NCI-H82 treated with DMSO at 0.1 percent for 48 hours (cell line): Measurements from ENCODE around the gene RPH3AL.
"Not testable (repeated sequence)": the region's sequence is repeated elsewhere in the genome, so short reads cannot be mapped to it uniquely, and the experiment has no call there.

Experiments used
- DNase-seq: peaks from one replicate; lab custom pipeline; 2025; ENCODE audit not compliant: unreplicated experiment; lab: John Stamatoyannopoulos, UW

Gene RPH3AL

GRCh38 chr17:283911-284675 lies 68.5 kb downstream of the RPH3AL start:
- no peak for DNase-seq

GRCh38 chr17:282912-283882 lies 69.4 kb downstream of the RPH3AL start:
- no peak for DNase-seq

DNA sequence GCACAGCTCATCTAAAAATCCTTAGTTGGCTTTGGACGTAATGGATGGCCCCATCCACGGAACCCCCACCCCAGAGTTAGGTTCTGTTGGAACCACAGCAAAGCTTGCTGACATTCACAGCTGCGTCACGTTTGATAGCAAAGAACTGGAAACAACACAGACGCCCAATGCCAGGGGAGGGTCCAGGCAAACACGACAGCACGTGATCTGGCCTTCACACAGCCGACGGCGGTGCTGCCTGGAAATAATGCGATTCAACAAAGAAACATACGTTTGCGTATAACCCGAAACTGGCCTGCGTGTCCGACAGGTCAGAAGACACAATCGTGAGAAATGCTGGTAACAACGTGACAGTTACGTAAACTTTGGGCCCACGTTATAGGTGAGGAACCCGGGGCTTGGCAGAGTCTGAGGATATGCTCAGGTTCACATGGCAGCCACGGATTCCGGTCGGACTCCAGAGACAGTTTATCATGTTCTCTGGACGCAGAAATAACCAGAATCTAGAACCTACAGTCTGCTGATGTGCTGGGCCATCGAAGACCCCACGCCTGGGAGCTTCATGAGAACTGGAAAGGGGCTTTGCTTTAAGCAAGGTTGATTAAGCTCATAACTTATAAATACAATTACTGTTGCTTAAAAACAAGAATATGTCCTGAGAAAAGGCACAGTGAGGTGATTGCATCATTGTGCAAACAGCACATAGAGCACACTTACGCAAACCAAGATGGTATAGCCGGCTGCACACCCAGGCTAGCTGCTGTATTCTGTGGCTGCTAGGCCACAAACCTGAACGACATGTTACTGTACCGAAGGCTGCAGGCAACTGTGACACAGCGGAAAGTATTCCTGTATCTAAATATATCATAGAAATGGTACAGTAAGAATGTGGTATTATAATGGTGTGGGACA lies 70.4 kb downstream of the RPH3AL start:
- no peak for DNase-seq

GRCh38 chr17:281365-281999 lies 71.1 kb downstream of the RPH3AL start:
- no peak for DNase-seq

DNA sequence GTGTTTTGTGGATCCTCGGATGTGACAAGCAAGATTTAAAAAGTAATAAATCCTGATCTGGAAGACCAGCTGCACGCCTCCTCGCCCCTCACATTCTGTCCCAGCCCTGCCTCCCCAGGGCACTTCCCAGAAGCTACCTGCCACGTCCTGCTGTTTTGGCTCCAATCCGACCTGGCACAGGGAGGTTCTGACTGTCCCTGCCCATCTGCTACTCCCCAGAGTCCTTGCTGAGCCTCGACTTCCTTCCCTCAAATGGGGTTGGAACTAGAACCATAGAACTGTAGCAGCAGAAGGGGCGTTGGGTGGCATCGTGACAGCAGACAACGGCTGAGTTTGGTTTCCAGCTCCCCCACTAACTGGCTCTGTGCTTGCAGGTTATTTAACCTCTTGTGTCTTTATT lies 71.7 kb downstream of the RPH3AL start:
- no peak for DNase-seq

GRCh38 chr17:280216-280615 lies 72.4 kb downstream of the RPH3AL start:
- no peak for DNase-seq

- no peak for DNase-seq
Observed at GRCh38 chr17:279776-280175, 72.8 kb downstream of the RPH3AL start.

DNA sequence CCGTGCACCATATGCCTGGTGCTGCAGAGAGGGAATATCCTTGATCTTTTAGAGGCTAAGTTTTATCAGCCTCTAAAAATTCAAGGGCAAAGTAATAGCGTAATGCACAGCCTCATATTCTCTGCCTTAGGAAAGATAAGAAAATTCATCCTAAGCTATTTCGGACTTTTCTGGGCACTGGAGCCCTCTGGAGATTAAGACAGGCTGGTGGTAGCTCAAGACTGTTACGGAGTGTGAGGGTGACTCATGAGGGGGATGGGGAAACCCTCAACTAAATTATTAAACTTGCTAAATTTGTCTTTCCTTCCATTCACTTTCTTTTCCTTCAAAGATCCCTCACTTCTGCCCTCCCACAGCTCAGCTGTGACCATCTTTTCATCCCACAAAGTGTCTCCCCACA lies 73.3 kb downstream of the RPH3AL start:
- DNase-seq: no peak

DNA sequence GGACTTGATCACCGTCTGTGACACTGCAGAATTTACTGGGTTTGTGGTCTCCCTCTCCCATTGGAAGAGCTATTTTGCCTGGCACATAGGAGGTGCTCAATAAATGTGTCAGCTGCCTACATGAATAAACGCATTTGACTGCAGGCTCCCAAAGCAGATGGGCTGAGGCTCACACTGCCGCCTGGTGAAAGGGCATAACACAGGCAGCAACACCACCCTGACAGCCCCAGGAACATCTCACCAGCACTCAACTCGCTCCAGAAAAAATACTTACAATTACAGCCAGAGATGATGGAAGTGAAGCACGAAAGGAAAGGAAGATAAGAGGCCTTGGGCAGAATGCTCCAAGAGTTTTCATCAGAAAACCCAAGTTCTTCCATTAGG lies 73.9 kb downstream of the RPH3AL start:
- no peak for DNase-seq

- DNase-seq: no peak
Observed at GRCh38 chr17:278055-278675, 74.4 kb downstream of the RPH3AL start.

- DNase-seq: no peak
Observed at GRCh38 chr17:274902-275301, 77.7 kb downstream of the RPH3AL start.

DNA sequence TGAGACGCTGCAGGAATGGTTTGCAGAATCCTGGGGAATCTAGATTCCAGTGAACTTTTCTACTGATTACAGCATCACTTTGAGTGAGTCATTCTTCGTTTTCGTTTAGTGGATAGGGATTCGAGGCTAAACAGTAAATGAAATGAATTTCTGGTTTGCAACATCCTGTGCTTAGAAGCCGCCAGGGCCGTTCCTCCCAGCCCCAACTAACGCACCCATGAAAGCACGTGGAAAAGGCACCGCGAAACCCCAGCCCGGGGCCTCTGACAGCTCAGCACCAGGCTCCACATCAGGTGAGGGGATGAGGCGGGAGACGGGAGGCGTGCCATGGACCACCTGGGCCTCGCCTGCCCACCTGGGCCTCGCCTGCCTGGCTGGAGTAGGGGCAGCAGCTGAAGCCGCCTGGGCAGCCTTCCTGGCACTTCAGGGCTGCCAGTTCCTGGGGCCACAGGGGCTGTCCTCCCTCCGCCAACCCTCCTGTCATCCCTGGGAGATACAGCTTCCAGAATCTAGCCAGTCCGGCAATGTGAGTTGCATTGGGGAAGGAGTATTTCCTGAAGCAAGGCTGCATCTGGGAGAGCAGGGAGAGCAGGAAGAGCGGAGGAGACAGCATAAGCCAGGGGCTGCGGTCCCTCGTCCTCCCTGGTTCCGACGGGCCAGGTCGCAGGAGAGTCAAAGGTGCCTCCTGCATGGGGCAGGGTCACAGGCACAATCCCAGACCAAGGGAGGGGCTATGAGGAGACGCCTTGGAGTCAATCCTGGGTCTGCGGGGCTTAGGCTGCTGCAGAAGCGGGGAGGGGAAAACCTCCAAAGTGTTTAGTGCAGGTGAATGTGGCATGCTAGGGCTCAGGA lies 78.4 kb downstream of the RPH3AL start:
- DNase-seq: no peak

- not testable (repeated sequence) for DNase-seq
Observed at GRCh38 chr17:272856-273255, 79.8 kb downstream of the RPH3AL start.

DNA sequence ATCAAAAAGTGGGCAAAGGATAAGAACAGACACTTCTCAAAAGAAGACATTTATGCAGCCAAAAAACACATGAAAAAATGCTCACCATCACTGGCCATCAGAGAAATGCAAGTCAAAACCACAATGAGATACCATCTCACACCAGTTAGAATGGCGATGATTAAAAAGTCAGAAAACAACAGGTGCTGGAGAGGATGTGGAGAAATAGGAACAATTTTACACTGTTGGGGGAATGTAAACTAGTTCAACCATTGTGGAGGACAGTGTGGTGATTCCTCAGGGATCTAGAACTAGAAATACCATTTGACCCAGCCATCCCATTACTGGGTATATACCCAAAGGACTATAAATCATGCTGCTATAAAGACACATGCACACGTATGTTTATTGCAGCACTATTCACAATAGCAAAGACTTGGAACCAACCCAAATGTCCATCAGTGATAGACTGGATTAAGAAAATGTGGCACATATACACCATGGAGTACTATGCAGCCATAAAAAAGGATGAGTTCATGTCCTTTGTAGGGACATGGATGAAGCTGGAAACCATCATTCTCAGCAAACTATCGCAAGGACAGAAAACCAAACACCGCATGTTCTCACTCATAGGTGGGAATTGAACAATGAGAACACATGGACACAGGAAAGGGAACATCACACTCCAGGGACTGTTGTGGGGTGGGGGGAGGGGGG lies 80.5 kb downstream of the RPH3AL start:
- DNase-seq: not testable (repeated sequence)

GRCh38 chr17:269616-270514 lies 82.7 kb downstream of the RPH3AL start:
- DNase-seq: no peak

DNA sequence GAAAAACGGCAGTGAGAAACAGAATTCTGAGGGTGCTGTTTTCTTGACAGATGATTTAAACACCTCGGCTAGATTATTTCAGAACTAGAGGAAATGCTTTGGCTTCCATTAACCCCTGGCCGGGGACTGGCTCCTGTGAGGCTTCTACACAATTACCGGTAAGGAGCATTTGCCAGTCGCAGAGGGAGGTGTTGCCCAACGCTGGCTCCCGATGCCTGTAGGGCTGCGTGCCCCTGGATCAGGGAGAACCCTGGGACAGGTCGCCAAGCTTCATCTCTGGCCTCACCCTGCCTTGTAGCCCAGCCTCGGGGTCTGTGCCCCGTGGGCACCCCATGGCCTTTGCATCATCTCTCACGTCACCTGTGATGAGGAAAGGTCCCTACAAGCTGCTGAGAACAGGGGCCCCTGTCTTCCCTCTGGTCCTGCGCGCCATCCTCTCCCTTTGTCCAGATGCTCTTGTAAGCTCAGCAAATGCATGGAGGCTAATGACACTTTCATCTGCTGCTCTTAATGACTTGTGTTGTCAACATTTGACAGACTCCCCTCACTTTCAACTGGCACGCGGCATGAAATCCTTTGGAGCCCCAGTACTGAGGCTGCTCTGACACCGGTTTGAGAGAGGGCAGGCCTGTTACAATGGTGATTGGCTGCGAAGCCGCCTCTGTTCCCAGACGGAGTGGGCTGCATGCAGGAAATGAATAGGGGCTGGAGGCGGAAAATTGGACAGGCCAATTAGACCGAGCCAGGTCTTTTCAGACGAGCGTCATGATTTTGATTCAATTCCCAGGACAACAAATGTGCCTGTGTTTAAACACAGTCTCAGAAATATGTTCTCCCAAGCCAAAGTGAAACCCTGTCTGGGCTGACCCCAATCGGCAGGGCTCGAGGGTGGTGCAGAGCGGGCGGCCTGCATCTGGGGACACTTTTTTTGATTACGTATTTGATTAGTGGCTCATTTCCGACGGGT lies 85.6 kb downstream of the RPH3AL start:
- DNase-seq: no peak
